ENCODE measurements around the gene IMMP2L.

The IMMP2L gene

GRCh38 chr7:110827936-110828335 lies 734.4 kb downstream of the IMMP2L start:
- Mint-ChIP-seq H3K36me3 (ENCODE audit: low read depth) (no peaks in the 10 kb centered on the region), H3K9me3 (peaks cover 3% of the 10 kb centered on the region), H3K27me3 (no peaks in the 10 kb centered on the region), H3K27ac (no peak overlapping the region), H3K4me1 (no peaks in the 10 kb centered on the region), H3K4me3 (no peak overlapping the region)
- ATAC-seq, result no peak
- no peak for DNase-seq

- no peaks in the 10 kb centered on the region for H3K36me3 Mint-ChIP-seq (ENCODE audit: low read depth)
- no peaks in the 10 kb centered on the region for H3K27me3 Mint-ChIP-seq
- H3K4me1 Mint-ChIP-seq, result no peaks in the 10 kb centered on the region
- H3K4me3 Mint-ChIP-seq, result no peak overlapping the region
- no peak for DNase-seq
- H3K9me3 Mint-ChIP-seq, result peaks cover 3% of the 10 kb centered on the region
- no peak for ATAC-seq
- no peak overlapping the region for H3K27ac Mint-ChIP-seq
These were observed 734.9 kb downstream of the IMMP2L start for GRCh38 chr7:110827287-110827855.

DNA sequence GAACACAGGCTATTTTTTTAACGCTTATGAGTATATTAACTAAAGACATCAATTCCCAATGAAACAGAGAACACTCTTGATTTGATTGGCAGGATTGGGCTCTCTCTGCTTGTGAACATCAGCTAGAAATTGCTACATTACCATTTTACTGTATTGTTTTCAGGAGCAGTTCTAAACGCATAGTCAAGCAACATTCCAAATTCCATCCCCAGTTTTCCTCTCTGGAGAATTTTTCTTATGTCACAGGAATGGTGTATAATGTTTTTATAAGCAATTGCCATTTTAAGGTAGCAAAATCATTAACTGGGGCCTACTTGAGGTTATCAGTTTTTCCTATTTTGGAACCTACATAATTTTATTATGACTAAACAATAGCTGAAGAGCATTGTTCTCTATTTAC lies 748.3 kb downstream of the IMMP2L start:
- ATAC-seq, result no peak
- Mint-ChIP-seq H3K27me3 (no peaks in the 10 kb centered on the region), H3K9me3 (no peaks in the 10 kb centered on the region), H3K4me1 (no peaks in the 10 kb centered on the region), H3K27ac (no peak overlapping the region), H3K36me3 (ENCODE audit: low read depth) (peaks cover 3% of the 10 kb centered on the region), H3K4me3 (no peak overlapping the region)
- DNase-seq, result no peak

GRCh38 chr7:110809832-110810231 lies 752.5 kb downstream of the IMMP2L start:
- no peaks in the 10 kb centered on the region for H3K27me3 Mint-ChIP-seq
- no peak overlapping the region for H3K4me3 Mint-ChIP-seq
- H3K36me3 Mint-ChIP-seq (ENCODE audit: low read depth), result no peaks in the 10 kb centered on the region
- ATAC-seq (no peak), DNase-seq (no peak)
- H3K27ac Mint-ChIP-seq, result no peak overlapping the region
- H3K4me1 Mint-ChIP-seq, result no peaks in the 10 kb centered on the region
- H3K9me3 Mint-ChIP-seq, result no peaks in the 10 kb centered on the region

DNA sequence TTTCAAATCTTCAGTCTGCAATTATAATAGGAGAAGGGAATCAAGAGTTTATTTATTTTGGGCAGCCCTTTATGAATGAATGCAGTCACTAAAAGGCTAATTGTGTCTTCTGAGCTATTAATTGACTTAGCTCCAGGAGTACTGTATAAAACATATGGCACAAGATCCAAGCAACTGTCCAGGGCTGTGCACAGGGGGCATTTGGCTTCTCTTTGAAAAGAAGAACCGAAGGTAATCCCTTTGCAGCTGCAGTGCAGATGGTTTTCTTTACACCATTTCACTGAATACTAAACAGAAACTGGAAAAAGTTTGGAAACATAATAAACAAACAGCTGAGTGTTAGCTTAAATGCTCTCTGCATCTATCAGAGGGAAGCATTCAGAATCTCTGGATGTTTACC lies 753.9 kb downstream of the IMMP2L start:
- no peak overlapping the region for H3K27ac Mint-ChIP-seq
- no peak overlapping the region for H3K4me3 Mint-ChIP-seq
- no peaks in the 10 kb centered on the region for H3K27me3 Mint-ChIP-seq
- no peak for DNase-seq
- H3K4me1 Mint-ChIP-seq, result no peaks in the 10 kb centered on the region
- H3K36me3 Mint-ChIP-seq (ENCODE audit: low read depth), result no peaks in the 10 kb centered on the region
- no peak for ATAC-seq
- H3K9me3 Mint-ChIP-seq, result peaks cover under 1% of the 10 kb centered on the region

DNA sequence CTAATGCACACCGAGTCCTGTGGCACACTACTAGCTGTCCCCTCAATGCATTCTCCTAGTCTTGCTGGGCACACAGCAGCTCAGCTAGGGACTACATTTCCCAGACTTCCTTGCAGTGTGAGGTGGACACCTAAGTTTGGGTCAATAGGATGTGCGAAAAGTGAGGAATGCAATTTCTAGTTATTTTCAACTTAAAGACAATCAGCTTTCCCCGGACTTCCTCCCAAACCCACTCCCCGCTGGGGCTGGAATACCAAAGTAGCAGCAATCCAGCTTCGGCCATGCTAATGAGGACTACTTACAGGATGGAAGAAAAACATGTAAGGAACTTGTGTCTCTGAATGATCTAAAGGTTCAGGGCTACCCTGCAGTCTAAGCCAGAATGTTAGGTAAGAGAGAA lies 757.8 kb downstream of the IMMP2L start:
- Mint-ChIP-seq H3K9me3 (peaks cover 7% of the 10 kb centered on the region), H3K36me3 (ENCODE audit: low read depth) (no peaks in the 10 kb centered on the region), H3K4me3 (no peak overlapping the region), H3K27me3 (no peaks in the 10 kb centered on the region), H3K4me1 (peaks cover 9% of the 10 kb centered on the region), H3K27ac (no peak overlapping the region)
- DNase-seq (no peak), ATAC-seq (no peak)

- Mint-ChIP-seq H3K27ac (no peak overlapping the region), H3K27me3 (no peaks in the 10 kb centered on the region), H3K9me3 (peaks cover 7% of the 10 kb centered on the region), H3K4me3 (no peak overlapping the region), H3K4me1 (peaks cover 9% of the 10 kb centered on the region), H3K36me3 (ENCODE audit: low read depth) (no peaks in the 10 kb centered on the region)
- no peak for ATAC-seq
- DNase-seq, result no peak
These were observed 758.6 kb downstream of the IMMP2L start for GRCh38 chr7:110803602-110804143.

GRCh38 chr7:110801502-110801901 lies 760.8 kb downstream of the IMMP2L start:
- H3K9me3 Mint-ChIP-seq, result peaks cover 7% of the 10 kb centered on the region
- no peak overlapping the region for H3K4me3 Mint-ChIP-seq
- H3K36me3 Mint-ChIP-seq (ENCODE audit: low read depth), result no peaks in the 10 kb centered on the region
- ATAC-seq, result peak; percentile 81
- DNase-seq, result no peak
- H3K4me1 Mint-ChIP-seq, result peaks cover 9% of the 10 kb centered on the region
- H3K27me3 Mint-ChIP-seq, result no peaks in the 10 kb centered on the region
- peak overlapping the region; percentile 1 for H3K27ac Mint-ChIP-seq

DNA sequence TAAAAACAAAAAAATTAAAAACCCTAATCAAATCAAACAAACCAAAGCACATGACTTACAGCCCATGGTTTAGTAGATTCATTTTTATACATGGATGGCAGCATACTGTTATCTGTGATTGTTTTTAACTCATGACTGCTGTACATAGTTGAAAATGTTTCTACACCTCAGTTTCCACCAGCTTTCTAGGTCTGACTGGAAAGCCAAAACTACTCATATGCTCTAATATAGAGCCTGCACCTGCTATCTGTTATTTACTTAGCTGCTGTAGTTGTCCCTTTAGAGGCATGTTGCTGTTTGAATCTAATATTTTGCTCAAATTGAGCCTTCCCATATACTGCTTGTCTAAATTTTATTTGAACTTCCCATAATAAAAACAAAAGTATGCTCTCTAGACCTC lies 761.3 kb downstream of the IMMP2L start:
- Mint-ChIP-seq H3K4me1 (peaks cover 9% of the 10 kb centered on the region), H3K9me3 (peaks cover 7% of the 10 kb centered on the region), H3K27me3 (no peaks in the 10 kb centered on the region), H3K4me3 (no peak overlapping the region), H3K27ac (peak overlapping the region; percentile 1), H3K36me3 (ENCODE audit: low read depth) (no peaks in the 10 kb centered on the region)
- ATAC-seq (peak; percentile 58), DNase-seq (no peak)

GRCh38 chr7:110797656-110798055 lies 764.6 kb downstream of the IMMP2L start:
- H3K4me1 Mint-ChIP-seq, result peaks cover 11% of the 10 kb centered on the region
- no peak overlapping the region for H3K4me3 Mint-ChIP-seq
- H3K27me3 Mint-ChIP-seq, result no peaks in the 10 kb centered on the region
- H3K27ac Mint-ChIP-seq, result no peak overlapping the region
- ATAC-seq (no peak), DNase-seq (no peak)
- H3K9me3 Mint-ChIP-seq, result no peaks in the 10 kb centered on the region
- no peaks in the 10 kb centered on the region for H3K36me3 Mint-ChIP-seq (ENCODE audit: low read depth)

GRCh38 chr7:110790992-110791391 lies 771.3 kb downstream of the IMMP2L start:
- no peaks in the 10 kb centered on the region for H3K36me3 Mint-ChIP-seq (ENCODE audit: low read depth)
- peaks cover 3% of the 10 kb centered on the region for H3K9me3 Mint-ChIP-seq
- ATAC-seq (no peak), DNase-seq (no peak)
- no peak overlapping the region for H3K27ac Mint-ChIP-seq
- H3K4me3 Mint-ChIP-seq, result no peak overlapping the region
- H3K27me3 Mint-ChIP-seq, result no peaks in the 10 kb centered on the region
- H3K4me1 Mint-ChIP-seq, result peaks cover 2% of the 10 kb centered on the region

- H3K9me3 Mint-ChIP-seq, result no peaks in the 10 kb centered on the region
- no peaks in the 10 kb centered on the region for H3K36me3 Mint-ChIP-seq (ENCODE audit: low read depth)
- no peak for DNase-seq
- no peak for ATAC-seq
- H3K27me3 Mint-ChIP-seq, result no peaks in the 10 kb centered on the region
- no peaks in the 10 kb centered on the region for H3K4me1 Mint-ChIP-seq
- H3K4me3 Mint-ChIP-seq, result no peak overlapping the region
- no peak overlapping the region for H3K27ac Mint-ChIP-seq
These were observed 775.8 kb downstream of the IMMP2L start for GRCh38 chr7:110786328-110786965.

- H3K9me3 Mint-ChIP-seq, result no peaks in the 10 kb centered on the region
- no peak for ATAC-seq
- H3K27me3 Mint-ChIP-seq, result no peaks in the 10 kb centered on the region
- no peak overlapping the region for H3K4me3 Mint-ChIP-seq
- H3K36me3 Mint-ChIP-seq (ENCODE audit: low read depth), result no peaks in the 10 kb centered on the region
- no peaks in the 10 kb centered on the region for H3K4me1 Mint-ChIP-seq
- no peak for DNase-seq
- no peak overlapping the region for H3K27ac Mint-ChIP-seq
These were observed 777.5 kb downstream of the IMMP2L start for GRCh38 chr7:110784749-110785148.

- no peaks in the 10 kb centered on the region for H3K36me3 Mint-ChIP-seq (ENCODE audit: low read depth)
- ATAC-seq, result no peak
- H3K4me1 Mint-ChIP-seq, result peaks cover 3% of the 10 kb centered on the region
- H3K27ac Mint-ChIP-seq, result no peak overlapping the region
- no peak overlapping the region for H3K4me3 Mint-ChIP-seq
- no peaks in the 10 kb centered on the region for H3K9me3 Mint-ChIP-seq
- H3K27me3 Mint-ChIP-seq, result no peaks in the 10 kb centered on the region
- no peak for DNase-seq
These were observed 781.6 kb downstream of the IMMP2L start for GRCh38 chr7:110780712-110781111.

GRCh38 chr7:110779339-110779738 lies 783.0 kb downstream of the IMMP2L start:
- no peak overlapping the region for H3K4me3 Mint-ChIP-seq
- H3K4me1 Mint-ChIP-seq, result peaks cover 3% of the 10 kb centered on the region
- no peaks in the 10 kb centered on the region for H3K27me3 Mint-ChIP-seq
- no peaks in the 10 kb centered on the region for H3K9me3 Mint-ChIP-seq
- H3K36me3 Mint-ChIP-seq (ENCODE audit: low read depth), result no peaks in the 10 kb centered on the region
- DNase-seq (no peak), ATAC-seq (no peak)
- H3K27ac Mint-ChIP-seq, result no peak overlapping the region
